Sigmoid colon (tissue), 7 donors: ENCODE results near the gene SETBP1. TPM values are rescaled to one million over a fixed set of nuclear protein-coding genes. Genes with fewer than 3 reads are reported as not detected.

Source experiments
- DNase-seq: peaks from one replicate; pipeline ENCODE4 v3.0.0-alpha.2; 2019
- H3K27ac ChIP-seq, 4 donors: fragments of 200-600 bp; sonication (generic); one replicate each; pipeline ENCODE4 v1.5.1; 2016 to 2019; ENCODE audit warnings: mild to moderate bottlenecking in 1 of 4
- H3K27me3 ChIP-seq, 3 donors: fragments of 200-600 bp; sonication (generic); one replicate each; pipeline ENCODE4 v1.5.1; 2019; ENCODE audit warnings: mild to moderate bottlenecking in 1 of 3
- H3K36me3 ChIP-seq, 4 donors: fragments of 200-600 bp; sonication (generic); one replicate each; pipeline ENCODE4 v1.5.1; 2016 to 2019
- H3K4me1 ChIP-seq, 4 donors: fragments of 200-600 bp; sonication (generic); one replicate each; pipeline ENCODE4 v1.5.1; 2017 to 2019
- H3K4me3 ChIP-seq, 4 donors: fragments of 200-600 bp; sonication (generic); one replicate each; pipeline ENCODE4 v1.5.1; 2017 to 2019; ENCODE audit warnings: mild to moderate bottlenecking in 2 of 4, moderate library complexity in 1 of 4
- H3K9me3 ChIP-seq, 4 donors: fragments of 200-600 bp in 3 of 4; sonication (generic) in 3 of 4; one replicate each; pipeline versions ENCODE4 v1.5.1 to v1.6.1; 2013 to 2019
- CTCF ChIP-seq, 4 experiments: fragments of 450-650 bp in 3 of 4; fragments of 200-600 bp in 1 of 4; IDR thresholded peaks; one replicate each; pipeline ENCODE4 v1.5.1; 2016 to 2019; ENCODE audit warnings: antibody characterized with exemption in 4 of 4, mild to moderate bottlenecking in 3 of 4, moderate library complexity in 2 of 4
- EP300 ChIP-seq, 4 donors: sonication (generic); formaldehyde crosslinking; IDR thresholded peaks; one replicate each; pipeline ENCODE4 v1.6.1; 2017; ENCODE audit warnings: antibody characterized with exemption in 4 of 4
- POLR2A ChIP-seq, 2 donors: fragments of 450-650 bp; IDR thresholded peaks; one replicate each; pipeline ENCODE4 v1.6.1; 2016; ENCODE audit warnings: antibody characterized with exemption in 2 of 2, mild to moderate bottlenecking in 2 of 2, moderate library complexity in 2 of 2
- POLR2AphosphoS5 ChIP-seq, 4 donors: sonication (generic); formaldehyde crosslinking; IDR thresholded peaks; one replicate each; pipeline ENCODE4 v1.6.1; 2017; ENCODE audit warnings: antibody characterized with exemption in 4 of 4
- WGBS, 2 donors: extraction: QIAGEN DNeasy Blood & Tissue Kit; methylation state at CpG; one replicate each; pipeline ENCODE4 v1.1.7; 2013; 5-methylcytosine and 5-hydroxymethylcytosine counted together
- intact Hi-C: fragments of 100-400 bp; cut with DNase I; formaldehyde crosslinking; loops from one replicate; pipeline ENCODE4 v1.15.1; 2023
- polyA plus RNA-seq, 3 donors: library from polyadenylated mRNA; stranded (reverse); fragments of 200-250 nt; gene quantifications; one replicate each; pipeline ENCODE4 v1.2.3, GENCODE V29; 2013
- total RNA-seq, 4 donors: library from RNA; depleted of rRNA; stranded (reverse); fragments of >200 nt; gene quantifications; one replicate each; pipeline ENCODE4 v1.1.0, GENCODE V29; 2016
- donor health status: healthy with polysubstance abuse.
- donor health status: Bipolar disorder and iron deficiency.
- donor health status: healthy.

SETBP1 gene
- total and polyA plus RNA-seq, 7 donors = 0.69 to 100 (median 67.9) TPM

- Histone ChIP-seq H3K9me3 (no peaks in the 10 kb centered on the region), H3K36me3 (no peaks in the 10 kb centered on the region), H3K4me3 (no peak overlapping the region), H3K27ac (peak overlapping the region in 1 of 4 donors; percentile 3), H3K27me3 (no peaks in the 10 kb centered on the region), H3K4me1 (peaks cover 0 to 63% (median 52%) of the 10 kb centered on the region in 4 donors)
- intact Hi-C loops = no loop called here
- WGBS, 2 donors = 92 to 94% methylated on average over 6 of the region's 6 CpGs
- DNase-seq = no peak
- TF ChIP-seq EP300 (IDR thresholded peaks at IDR 0.05) (no peak), CTCF (IDR thresholded peaks at IDR 0.05) (no peak), POLR2A (IDR thresholded peaks at IDR 0.05) (no peak)
Observed at GRCh38 chr18:44816477-44816876, 135.8 kb downstream of the SETBP1 start.

- Histone ChIP-seq H3K27ac (peak overlapping the region in 3 of 4 donors; percentile 5 to 75 (median 41)), H3K36me3 (no peaks in the 10 kb centered on the region), H3K4me3 (no peak overlapping the region), H3K27me3 (no peaks in the 10 kb centered on the region), H3K9me3 (no peaks in the 10 kb centered on the region), H3K4me1 (peaks cover 0 to 56% (median 48%) of the 10 kb centered on the region in 4 donors)
- TF ChIP-seq POLR2AphosphoS5 (IDR thresholded peaks at IDR 0.05) (no peak), POLR2A (IDR thresholded peaks at IDR 0.05) (no peak), CTCF (IDR thresholded peaks at IDR 0.05) (no peak), EP300 (IDR thresholded peaks at IDR 0.05) (no peak)
- intact Hi-C loops = no loop called here
- WGBS, 2 donors = 65 to 72% methylated on average over 10 of the region's 10 CpGs
- no peak for DNase-seq
Observed at GRCh38 chr18:44817831-44818473, 137.3 kb downstream of the SETBP1 start.

- whole genome bisulfite sequencing, 2 donors = 80 to 89% methylated on average over 7 of the region's 7 CpGs
- no peak for TF ChIP-seq POLR2AphosphoS5 (IDR thresholded peaks at IDR 0.05)
- no peak for TF ChIP-seq CTCF (IDR thresholded peaks at IDR 0.05)
- TF ChIP-seq POLR2A (IDR thresholded peaks at IDR 0.05) = no peak
- no peaks in the 10 kb centered on the region for H3K9me3 ChIP-seq
- no peak for DNase-seq
- intact Hi-C loops = no loop called here
- H3K4me1 ChIP-seq = peaks cover 0 to 65% (median 56%) of the 10 kb centered on the region in 4 donors
- H3K27ac ChIP-seq = peak overlapping the region in 3 of 4 donors; percentile 54 to 75 (median 54)
- H3K4me3 ChIP-seq = no peak overlapping the region
- no peaks in the 10 kb centered on the region for H3K27me3 ChIP-seq
- H3K36me3 ChIP-seq = no peaks in the 10 kb centered on the region
Observed at GRCh38 chr18:44818668-44819403, 138.1 kb downstream of the SETBP1 start.

- no peaks in the 10 kb centered on the region for H3K9me3 ChIP-seq
- DNase-seq = peak; percentile 86
- no peak for TF ChIP-seq CTCF (IDR thresholded peaks at IDR 0.05)
- TF ChIP-seq POLR2AphosphoS5 (IDR thresholded peaks at IDR 0.05) = peak in 2 of 4 donors; percentile 28 to 37
- peak in 1 of 4 donors; percentile 34 for TF ChIP-seq EP300 (IDR thresholded peaks at IDR 0.05)
- H3K4me1 ChIP-seq = peaks cover 0 to 77% (median 68%) of the 10 kb centered on the region in 4 donors
- H3K4me3 ChIP-seq = no peak overlapping the region
- no peaks in the 10 kb centered on the region for H3K36me3 ChIP-seq
- H3K27me3 ChIP-seq = no peaks in the 10 kb centered on the region
- peak overlapping the region in 3 of 4 donors; percentile 54 to 75 (median 54) for H3K27ac ChIP-seq
- intact Hi-C loops = no loop called here
- 95 to 98% methylated on average over 6 of the region's 6 CpGs for WGBS, 2 donors
Observed at GRCh38 chr18:44819944-44820510, 139.3 kb downstream of the SETBP1 start.
